C4-2B (cell line): Measurements from ENCODE around the gene ADAP1.

Experiments used
- CTCF ChIP-seq: fragments of 450-650 bp; conservative IDR thresholded peaks from 2 replicates; pipeline ENCODE4 v1.5.1; 2017; ENCODE audit warnings: mild to moderate bottlenecking
- ZFX ChIP-seq: fragments of 450-650 bp; IDR thresholded peaks from 2 replicates; pipeline ENCODE4 v1.6.1; 2017

GRCh38 chr7:901041-901387 is 53.5 kb downstream of the ADAP1 start:
- TF ChIP-seq CTCF: no peak
- TF ChIP-seq ZFX: no peak
